CD4-positive, alpha-beta T cell (primary cell): ENCODE data around the gene MYZAP. TPM values are rescaled to one million over a fixed set of nuclear protein-coding genes. Genes with fewer than 3 reads are reported as not detected.

Source experiments
- ATAC-seq: fragments of 200-7000 bp; cut with Tn5 transposase; one replicate; pipeline ENCODE4 v1.10.0; 2022; ENCODE audit warnings: mild to moderate bottlenecking; ENCODE audit not compliant: poor library complexity
- CTCF ChIA-PET: fragments of 350-600 bp; sonication (Branson Sonifier 250); formaldehyde crosslinking; loops from one replicate; lab custom pipeline; 2021; ENCODE audit warnings: antibody characterized with exemption, inconsistent platforms; lab: Charles Lee
- POLR2A ChIA-PET: fragments of 350-600 bp; sonication (Branson Sonifier 250); formaldehyde crosslinking; loops from one replicate; lab custom pipeline; 2021; ENCODE audit warnings: antibody characterized with exemption, inconsistent platforms; lab: Charles Lee
- DNase-seq, 14 experiments: peaks; one replicate each; pipeline ENCODE4 v3.0.0-alpha.2; 2013 to 2020; ENCODE audit warnings: mixed read lengths in 2 of 14
- H3K27ac ChIP-seq, 2 donors: one replicate each; pipeline versions ENCODE4 v1.5.1 to v1.7.0; 2013; ENCODE audit warnings: low read length in 2 of 2, low read depth in 1 of 2, mild to moderate bottlenecking in 1 of 2
- H3K27me3 ChIP-seq, 2 experiments: 1 replicate in 1 of 2; 2 replicates in 1 of 2; pipeline versions ENCODE4 v1.6.1 to v1.7.0; 2013; ENCODE audit warnings: low read length in 2 of 2, control low read depth in 1 of 2, mild to moderate bottlenecking in 1 of 2, moderate library complexity in 1 of 2; ENCODE audit not compliant: insufficient read depth in 2 of 2, control insufficient read depth in 1 of 2
- H3K36me3 ChIP-seq: one replicate; pipeline ENCODE4 v1.6.1; 2013; ENCODE audit warnings: low read length, control low read depth; ENCODE audit not compliant: insufficient read depth
- H3K4me1 ChIP-seq: one replicate; pipeline ENCODE4 v1.6.1; 2013; ENCODE audit warnings: low read length, control low read depth; ENCODE audit not compliant: insufficient read depth
- H3K4me3 ChIP-seq: one replicate; pipeline ENCODE4 v1.5.1; 2013; ENCODE audit warnings: mild to moderate bottlenecking, low read length, moderate library complexity
- H3K9me3 ChIP-seq, 2 experiments: 1 replicate in 1 of 2; 2 replicates in 1 of 2; pipeline versions ENCODE4 v1.6.1 to v1.7.0; 2013; ENCODE audit warnings: low read length in 2 of 2, mild to moderate bottlenecking in 2 of 2, control low read depth in 1 of 2, moderate library complexity in 1 of 2; ENCODE audit not compliant: control insufficient read depth in 1 of 2, insufficient read depth in 1 of 2
- H3K27ac Mint-ChIP-seq: one replicate; pipeline ENCODE4 v1.8.0; 2020; ENCODE audit warnings: mixed read lengths
- H3K27me3 Mint-ChIP-seq: one replicate; pipeline ENCODE4 v1.8.0; 2021; ENCODE audit warnings: mixed read lengths
- H3K36me3 Mint-ChIP-seq: one replicate; pipeline ENCODE4 v1.8.0; 2021; ENCODE audit warnings: low read depth, mixed read lengths
- H3K4me1 Mint-ChIP-seq: one replicate; pipeline ENCODE4 v1.8.0; 2021; ENCODE audit warnings: low read depth, mixed read lengths
- H3K4me3 Mint-ChIP-seq: one replicate; pipeline ENCODE4 v1.8.0; 2020; ENCODE audit warnings: mild to moderate bottlenecking, mixed read lengths
- H3K9me3 Mint-ChIP-seq: one replicate; pipeline ENCODE4 v1.8.0; 2020; ENCODE audit warnings: mixed read lengths
- intact Hi-C, 2 experiments: fragments of 100-400 bp; cut with DNase I in 1 of 2; cut with micrococcal nuclease in 1 of 2; formaldehyde crosslinking; loops; one replicate each; pipeline versions ENCODE4 v1.15.1 to v1.9.0; 2023 to 2025; cut with DNase I, micrococcal nuclease
- total RNA-seq, 174 experiments: library from RNA in 2 of 174; stranded (reverse) in 2 of 174; gene quantifications; one replicate each; pipeline ENCODE4 v1.2.3 and lab custom pipeline; 2021 to 2026
- TF ChIP-seq, protein P1 (sequence below): fragments of 200-600 bp; IDR thresholded peaks from one replicate; pipeline ENCODE4 v1.8.0; 2022; ENCODE audit warnings: antibody characterized with exemption, mild to moderate bottlenecking

The MYZAP gene
- total RNA-seq, 2 experiments from 2014 or later = 0.66 to 1.1 TPM

DNA sequence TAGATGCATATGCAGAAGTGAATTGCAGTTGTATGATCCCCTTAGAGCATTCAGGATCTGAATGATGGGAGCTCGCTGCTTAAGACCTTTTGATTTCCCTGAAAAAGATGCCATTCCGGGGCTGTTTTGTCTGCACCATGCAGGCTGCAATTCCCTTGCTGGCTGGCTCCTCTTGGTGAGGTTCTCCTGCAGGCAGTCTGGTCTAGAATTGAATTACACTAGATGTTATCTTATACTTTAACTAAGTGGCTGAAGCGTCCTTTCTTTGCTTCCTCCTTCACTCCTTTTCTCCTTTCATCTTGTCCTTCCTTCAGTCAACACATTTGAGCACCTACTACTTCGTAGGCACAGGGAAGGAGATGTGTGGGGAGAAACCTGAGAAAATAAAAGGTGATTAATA is 18.6 kb upstream of the MYZAP start:
- Histone ChIP-seq H3K27ac (no peak overlapping the region), H3K27me3 (peaks cover 0 to 3% of the 10 kb centered on the region in 2 experiments), H3K4me3 (no peak overlapping the region), H3K4me1 (no peaks in the 10 kb centered on the region), H3K36me3 (no peaks in the 10 kb centered on the region), H3K9me3 (no peaks in the 10 kb centered on the region)
- ATAC-seq = no peak
- Mint-ChIP-seq H3K9me3 (no peaks in the 10 kb centered on the region), H3K4me3 (no peak overlapping the region), H3K27ac (no peak overlapping the region), H3K27me3 (peaks cover 8% of the 10 kb centered on the region), H3K4me1 (no peaks in the 10 kb centered on the region), H3K36me3 (no peaks in the 10 kb centered on the region)
- ChIA-PET CTCF (no interaction called here), POLR2A (no interaction called here)
- TF ChIP-seq, protein P1, sequence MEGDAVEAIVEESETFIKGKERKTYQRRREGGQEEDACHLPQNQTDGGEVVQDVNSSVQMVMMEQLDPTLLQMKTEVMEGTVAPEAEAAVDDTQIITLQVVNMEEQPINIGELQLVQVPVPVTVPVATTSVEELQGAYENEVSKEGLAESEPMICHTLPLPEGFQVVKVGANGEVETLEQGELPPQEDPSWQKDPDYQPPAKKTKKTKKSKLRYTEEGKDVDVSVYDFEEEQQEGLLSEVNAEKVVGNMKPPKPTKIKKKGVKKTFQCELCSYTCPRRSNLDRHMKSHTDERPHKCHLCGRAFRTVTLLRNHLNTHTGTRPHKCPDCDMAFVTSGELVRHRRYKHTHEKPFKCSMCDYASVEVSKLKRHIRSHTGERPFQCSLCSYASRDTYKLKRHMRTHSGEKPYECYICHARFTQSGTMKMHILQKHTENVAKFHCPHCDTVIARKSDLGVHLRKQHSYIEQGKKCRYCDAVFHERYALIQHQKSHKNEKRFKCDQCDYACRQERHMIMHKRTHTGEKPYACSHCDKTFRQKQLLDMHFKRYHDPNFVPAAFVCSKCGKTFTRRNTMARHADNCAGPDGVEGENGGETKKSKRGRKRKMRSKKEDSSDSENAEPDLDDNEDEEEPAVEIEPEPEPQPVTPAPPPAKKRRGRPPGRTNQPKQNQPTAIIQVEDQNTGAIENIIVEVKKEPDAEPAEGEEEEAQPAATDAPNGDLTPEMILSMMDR = no peak
- intact Hi-C loops = no loop called here
- no peak for DNase-seq

DNA sequence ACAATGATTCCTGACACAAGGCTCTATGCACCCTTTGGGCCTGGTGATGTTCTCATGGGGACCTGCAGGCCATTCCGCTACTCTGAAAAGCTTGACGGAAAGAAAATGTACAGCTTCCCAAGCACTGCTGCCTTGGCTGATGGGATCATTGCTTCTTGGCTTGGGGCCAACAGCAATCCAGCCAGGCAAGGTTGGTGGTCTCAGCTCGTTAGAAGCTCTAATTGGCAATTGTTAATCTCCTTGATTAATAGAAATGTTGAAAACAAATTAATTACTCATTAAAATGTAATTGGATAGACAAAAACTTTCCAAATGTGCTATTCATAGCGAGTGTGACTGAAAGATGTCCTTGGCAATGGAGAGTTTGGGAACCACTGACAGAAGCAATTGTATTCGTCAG is 16.3 kb upstream of the MYZAP start:
- Mint-ChIP-seq H3K4me3 (no peak overlapping the region), H3K27ac (no peak overlapping the region), H3K36me3 (no peaks in the 10 kb centered on the region), H3K4me1 (no peaks in the 10 kb centered on the region), H3K9me3 (no peaks in the 10 kb centered on the region), H3K27me3 (peaks cover 16% of the 10 kb centered on the region)
- CTCF ChIA-PET = no interaction called here
- TF ChIP-seq, protein P1 = no peak
- Histone ChIP-seq H3K9me3 (no peaks in the 10 kb centered on the region), H3K27ac (no peak overlapping the region), H3K36me3 (no peaks in the 10 kb centered on the region), H3K27me3 (peaks cover 0 to 3% of the 10 kb centered on the region in 2 experiments), H3K4me3 (no peak overlapping the region), H3K4me1 (no peaks in the 10 kb centered on the region)
- DNase-seq = no peak
- intact Hi-C loops = no loop called here
- ATAC-seq = no peak
- POLR2A ChIA-PET = interaction anchor here (0.6 kb wide), 1 partner anchor 284 kb away, joined by 3 read pairs; no protein-coding TSS in a partner anchor

DNA sequence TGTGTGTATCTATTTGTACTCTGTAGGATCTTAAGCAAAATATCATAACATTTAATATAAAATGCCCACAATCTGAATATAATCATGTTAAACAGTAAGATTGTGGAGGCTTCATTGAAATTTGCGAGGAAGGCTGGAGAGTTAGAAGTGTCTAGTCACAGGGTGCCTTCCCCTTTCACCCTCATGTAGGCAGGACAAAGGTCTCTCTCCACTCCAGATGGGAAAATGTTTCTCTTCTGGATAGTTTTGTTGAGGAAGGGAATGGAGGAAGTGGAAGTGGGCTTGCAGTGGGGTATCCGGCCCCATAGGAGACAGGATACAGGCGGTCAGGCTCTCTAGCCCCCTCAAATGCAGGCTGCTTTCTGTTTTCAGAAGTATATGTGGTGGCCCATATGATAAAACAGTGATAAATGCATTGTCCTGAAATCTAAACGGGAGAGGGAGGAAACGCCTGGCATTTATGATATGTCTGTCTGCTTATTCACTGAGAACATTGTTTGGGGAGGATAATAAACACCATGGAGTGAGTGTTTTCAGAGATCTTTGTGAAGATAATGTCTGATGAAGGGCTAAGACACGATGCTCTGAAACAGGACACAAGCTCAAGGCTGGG is 13.3 kb upstream of the MYZAP start:
- TF ChIP-seq, protein P1 = no peak
- Histone ChIP-seq H3K4me3 (no peak overlapping the region), H3K36me3 (no peaks in the 10 kb centered on the region), H3K4me1 (no peaks in the 10 kb centered on the region), H3K9me3 (peaks cover 0 to 9% of the 10 kb centered on the region in 2 experiments), H3K27ac (no peak overlapping the region), H3K27me3 (peaks cover 0 to 7% of the 10 kb centered on the region in 2 experiments)
- Mint-ChIP-seq H3K4me3 (no peak overlapping the region), H3K36me3 (peaks cover 7% of the 10 kb centered on the region), H3K27me3 (peaks cover 22% of the 10 kb centered on the region), H3K9me3 (peaks cover 5% of the 10 kb centered on the region), H3K4me1 (no peaks in the 10 kb centered on the region), H3K27ac (no peak overlapping the region)
- intact Hi-C loops = no loop called here
- ChIA-PET CTCF (no interaction called here), POLR2A (no interaction called here)
- ATAC-seq = no peak
- no peak for DNase-seq
